ENCODE data around the gene SDS.

SDS gene

GRCh38 chr12:113395119-113395518 is 8.6 kb downstream of the SDS start:
- no peak overlapping the region for H3K4me3 ChIP-seq (ENCODE audit: control insufficient read depth, low read depth, low read length)
- no peak for DNase-seq (ENCODE audit: low read depth)
- no peak for TF ChIP-seq CTCF (IDR thresholded peaks at IDR 0.05; ENCODE audit: control insufficient read depth, insufficient read depth, low read depth, low read length, missing control alignments)

GRCh38 chr12:113393749-113394148 is 9.9 kb downstream of the SDS start:
- TF ChIP-seq CTCF (IDR thresholded peaks at IDR 0.05; ENCODE audit: control insufficient read depth, insufficient read depth, low read depth, low read length, missing control alignments) = no peak
- H3K4me3 ChIP-seq (ENCODE audit: control insufficient read depth, low read depth, low read length) = no peak overlapping the region
- no peak for DNase-seq (ENCODE audit: low read depth)

- DNase-seq (ENCODE audit: low read depth) = no peak
- no peak for TF ChIP-seq CTCF (IDR thresholded peaks at IDR 0.05; ENCODE audit: control insufficient read depth, insufficient read depth, low read depth, low read length, missing control alignments)
- H3K4me3 ChIP-seq (ENCODE audit: control insufficient read depth, low read depth, low read length) = no peak overlapping the region
These were observed 10.6 kb downstream of the SDS start for GRCh38 chr12:113392988-113393579.

GRCh38 chr12:113392520-113392919 is 11.2 kb downstream of the SDS start:
- DNase-seq (ENCODE audit: low read depth) = no peak
- no peak for TF ChIP-seq CTCF (IDR thresholded peaks at IDR 0.05; ENCODE audit: control insufficient read depth, insufficient read depth, low read depth, low read length, missing control alignments)
- no peak overlapping the region for H3K4me3 ChIP-seq (ENCODE audit: control insufficient read depth, low read depth, low read length)

GRCh38 chr12:113391650-113392337 is 11.9 kb downstream of the SDS start:
- DNase-seq (ENCODE audit: low read depth) = no peak
- no peak for TF ChIP-seq CTCF (IDR thresholded peaks at IDR 0.05; ENCODE audit: control insufficient read depth, insufficient read depth, low read depth, low read length, missing control alignments)
- H3K4me3 ChIP-seq (ENCODE audit: control insufficient read depth, low read depth, low read length) = no peak overlapping the region

- DNase-seq (ENCODE audit: low read depth) = no peak
- no peak for TF ChIP-seq CTCF (IDR thresholded peaks at IDR 0.05; ENCODE audit: control insufficient read depth, insufficient read depth, low read depth, low read length, missing control alignments)
- no peak overlapping the region for H3K4me3 ChIP-seq (ENCODE audit: control insufficient read depth, low read depth, low read length)
These were observed 12.5 kb downstream of the SDS start for GRCh38 chr12:113391145-113391544.
